H1 (cell line): ENCODE data around the gene PC. TPM values are rescaled to one million over a fixed set of nuclear protein-coding genes. Genes with fewer than 3 reads are reported as not detected.

Experiments used
- CTCF ChIA-PET: fragments of 300-600 bp; sonication (Branson Sonifier 250); formaldehyde crosslinking; loops from one replicate; lab custom pipeline; 2021; ENCODE audit not compliant: partially characterized antibody; lab: Charles Lee
- POLR2A ChIA-PET: fragments of 300-600 bp; sonication (Branson Sonifier 250); formaldehyde crosslinking; loops from one replicate; lab custom pipeline; 2021; ENCODE audit warnings: inconsistent platforms; ENCODE audit not compliant: partially characterized antibody; lab: Charles Lee
- DNase-seq, 2 experiments: peaks; one replicate each; pipeline versions ENCODE4 v3.0.0 to v3.0.0-alpha.2; 2010 to 2022; ENCODE audit warnings: low spot score in 2 of 2, low read depth in 1 of 2, mixed read lengths in 1 of 2
- FAIRE-seq: peaks from 2 replicates; lab custom pipeline; 2011; peaks lifted over from hg19 to GRCh38; lab: Jason Lieb, UNC
- H2AFZ ChIP-seq: 2 replicates; pipeline ENCODE4 v1.8.1; 2012; ENCODE audit warnings: low read length, inconsistent platforms
- H2AK5ac ChIP-seq: 2 replicates; pipeline ENCODE4 v1.6.1; 2013; ENCODE audit warnings: low read depth, low read length
- H2BK120ac ChIP-seq: replicated peaks from 2 replicates; pipeline ENCODE3; 2013; ENCODE audit warnings: low read depth, low read length, inconsistent platforms
- H2BK12ac ChIP-seq: 2 replicates; pipeline ENCODE4 v1.6.1; 2013; ENCODE audit warnings: low read depth, low read length
- H2BK15ac ChIP-seq: 2 replicates; pipeline ENCODE4 v1.6.1; 2013; ENCODE audit warnings: low read length
- H2BK20ac ChIP-seq: 2 replicates; pipeline ENCODE4 v1.6.1; 2013; ENCODE audit warnings: low read length
- H2BK5ac ChIP-seq: 2 replicates; pipeline ENCODE4 v1.6.1; 2013; ENCODE audit warnings: low read depth, low read length
- H3K14ac ChIP-seq: 2 replicates; pipeline ENCODE4 v1.6.1; 2013; ENCODE audit warnings: inconsistent platforms; ENCODE audit not compliant: insufficient read length
- H3K18ac ChIP-seq: 2 replicates; pipeline ENCODE4 v1.6.1; 2013; ENCODE audit warnings: low read length; ENCODE audit errors: extremely low read depth
- H3K23ac ChIP-seq: 2 replicates; pipeline ENCODE4 v1.6.1; 2013; ENCODE audit warnings: inconsistent platforms; ENCODE audit not compliant: insufficient read length
- H3K23me2 ChIP-seq: 2 replicates; pipeline ENCODE4 v1.6.1; 2013; ENCODE audit warnings: low read depth, low read length
- H3K27ac ChIP-seq: 2 replicates; pipeline ENCODE4 v1.6.1; 2011; ENCODE audit warnings: low read depth, low read length, inconsistent platforms
- H3K27me3 ChIP-seq, 4 experiments: replicated peaks in 1 of 4; 1 replicate in 1 of 4; 2 replicates in 3 of 4; pipeline versions ENCODE4 v1.6.1 to v1.8.1; 2011 to 2013; ENCODE audit warnings: low read length in 3 of 4, mild to moderate bottlenecking in 3 of 4, inconsistent platforms in 2 of 4, mixed read lengths in 2 of 4, moderate library complexity in 1 of 4; ENCODE audit not compliant: control insufficient read depth in 3 of 4, insufficient read depth in 3 of 4; ENCODE audit errors: extremely low read depth in 1 of 4
- H3K36me3 ChIP-seq, 4 experiments: 2 replicates each; pipeline versions ENCODE4 v1.6.1 to v1.8.1; 2011 to 2013; ENCODE audit warnings: mild to moderate bottlenecking in 4 of 4, low read length in 3 of 4, moderate library complexity in 2 of 4, control low read depth in 1 of 4, inconsistent platforms in 1 of 4; ENCODE audit not compliant: insufficient read depth in 4 of 4, control insufficient read depth in 2 of 4
- H3K4ac ChIP-seq: replicated peaks from 2 replicates; pipeline ENCODE3; 2013; ENCODE audit warnings: low read length, low read depth, mixed read lengths, inconsistent platforms; ENCODE audit not compliant: insufficient read length
- H3K4me1 ChIP-seq, 4 experiments: replicated peaks in 1 of 4; 1 replicate in 1 of 4; 2 replicates in 3 of 4; pipeline versions ENCODE4 v1.6.1 to v1.8.1; 2011 to 2013; ENCODE audit warnings: low read length in 3 of 4, inconsistent platforms in 2 of 4, mixed read lengths in 1 of 4; ENCODE audit not compliant: insufficient read depth in 4 of 4, control insufficient read depth in 3 of 4
- H3K4me2 ChIP-seq, 2 experiments: 2 replicates each; pipeline versions ENCODE4 v1.6.1 to v1.8.1; 2011 to 2013; ENCODE audit warnings: low read depth in 2 of 2, low read length in 2 of 2, control low read depth in 1 of 2, inconsistent platforms in 1 of 2, mild to moderate bottlenecking in 1 of 2; ENCODE audit not compliant: insufficient read depth in 1 of 2
- H3K4me3 ChIP-seq, 4 experiments: fragments of 200-600, 300-600 bp in 1 of 4; sonication (generic), shearing (Covaris generic), sonication (Bioruptor Twin) in 1 of 4; 2 replicates each; pipeline versions ENCODE4 v1.5.1 to v1.8.1; 2011 to 2016; ENCODE audit warnings: low read length in 4 of 4, low read depth in 3 of 4, control low read depth in 2 of 4, inconsistent platforms in 2 of 4, mild to moderate bottlenecking in 2 of 4, mixed read lengths in 1 of 4, moderate library complexity in 1 of 4; ENCODE audit not compliant: insufficient read depth in 2 of 4; ENCODE audit errors: extremely low read depth in 1 of 4
- H3K56ac ChIP-seq: replicated peaks from 2 replicates; pipeline ENCODE3; 2013; ENCODE audit warnings: low read depth, mild to moderate bottlenecking, mixed read lengths, low read length, inconsistent platforms; ENCODE audit not compliant: insufficient read length
- H3K79me1 ChIP-seq: 2 replicates; pipeline ENCODE4 v1.6.1; 2013; ENCODE audit warnings: low read depth, low read length, control low read depth
- H3K79me2 ChIP-seq, 2 experiments: 2 replicates each; pipeline versions ENCODE4 v1.6.1 to v1.8.1; 2012 to 2013; ENCODE audit warnings: low read length in 2 of 2, mild to moderate bottlenecking in 2 of 2, inconsistent platforms in 1 of 2; ENCODE audit not compliant: insufficient read depth in 2 of 2, control insufficient read depth in 1 of 2
- H3K9ac ChIP-seq, 4 experiments: replicated peaks in 1 of 4; 1 replicate in 1 of 4; 2 replicates in 3 of 4; pipeline versions ENCODE4 v1.6.1 to v1.8.1; 2011 to 2013; ENCODE audit warnings: low read depth in 3 of 4, low read length in 3 of 4, control low read depth in 2 of 4, mild to moderate bottlenecking in 2 of 4, moderate library complexity in 2 of 4, inconsistent platforms in 1 of 4; ENCODE audit errors: extremely low read depth in 1 of 4
- H3K9me3 ChIP-seq, 2 experiments: 2 replicates each; pipeline versions ENCODE4 v1.6.1 to v1.8.1; 2012 to 2013; ENCODE audit warnings: mild to moderate bottlenecking in 2 of 2, moderate library complexity in 2 of 2, control low read depth in 1 of 2, inconsistent platforms in 1 of 2, low read depth in 1 of 2, low read length in 1 of 2, mixed read lengths in 1 of 2; ENCODE audit not compliant: insufficient read depth in 2 of 2
- H4K20me1 ChIP-seq, 2 experiments: replicated peaks in 1 of 2; 2 replicates each; pipeline versions ENCODE3 to v1.8.1; 2011 to 2013; ENCODE audit warnings: inconsistent platforms in 2 of 2, low read length in 2 of 2, mild to moderate bottlenecking in 1 of 2; ENCODE audit not compliant: insufficient read depth in 2 of 2, control insufficient read depth in 1 of 2
- H4K5ac ChIP-seq: 2 replicates; pipeline ENCODE4 v1.6.1; 2013; ENCODE audit warnings: low read length, low read depth, mixed read lengths, inconsistent platforms; ENCODE audit not compliant: insufficient read length
- H4K8ac ChIP-seq: 2 replicates; pipeline ENCODE4 v1.8.0; 2013; ENCODE audit warnings: mild to moderate bottlenecking, moderate library complexity, low read length, inconsistent platforms; ENCODE audit not compliant: insufficient read depth; ENCODE audit errors: extremely low read depth
- H4K91ac ChIP-seq: replicated peaks from 2 replicates; pipeline ENCODE3; 2013; ENCODE audit warnings: low read length, mixed read lengths, inconsistent platforms; ENCODE audit not compliant: insufficient read length
- CTCF ChIP-seq, 3 experiments: IDR thresholded peaks; 1 replicate in 2 of 3; 2 replicates in 1 of 3; pipeline versions ENCODE4 v1.5.1 to v1.6.1; 2011; ENCODE audit warnings: low read length in 3 of 3, mild to moderate bottlenecking in 3 of 3, inconsistent platforms in 2 of 3, low read depth in 1 of 3, moderate library complexity in 1 of 3; ENCODE audit not compliant: insufficient read depth in 1 of 3; ENCODE audit errors: control extremely low read depth in 1 of 3
- GABPA ChIP-seq: IDR thresholded peaks from 2 replicates; pipeline ENCODE4 v1.6.1; 2011; ENCODE audit warnings: mild to moderate bottlenecking, low read length, moderate library complexity, borderline replicate concordance; ENCODE audit not compliant: insufficient read depth
- HDAC2 ChIP-seq, 2 experiments: fragments of 300-600 bp in 1 of 2; sonication (generic) in 1 of 2; IDR thresholded peaks; 2 replicates each; pipeline ENCODE4 v1.6.1; 2011 to 2012; ENCODE audit warnings: low read depth in 2 of 2, low read length in 2 of 2, mild to moderate bottlenecking in 2 of 2, moderate library complexity in 2 of 2, borderline replicate concordance in 1 of 2, inconsistent platforms in 1 of 2
- JUN ChIP-seq: IDR thresholded peaks from 2 replicates; pipeline ENCODE4 v1.6.1; 2011; ENCODE audit warnings: low read depth, mild to moderate bottlenecking, improper control_type of control experiment, low read length
- NANOG ChIP-seq: IDR thresholded peaks from 2 replicates; pipeline ENCODE4 v1.6.1; 2011; ENCODE audit warnings: low read length, low read depth, mild to moderate bottlenecking, inconsistent platforms; ENCODE audit not compliant: insufficient read depth, poor library complexity, severe bottlenecking
- RAD21 ChIP-seq, 2 experiments: IDR thresholded peaks in 1 of 2; conservative IDR thresholded peaks in 1 of 2; 2 replicates each; pipeline ENCODE4 v1.6.1; 2011; ENCODE audit warnings: low read depth in 2 of 2, low read length in 2 of 2, improper control_type of control experiment in 1 of 2, inconsistent platforms in 1 of 2, mild to moderate bottlenecking in 1 of 2, moderate library complexity in 1 of 2
- RBBP5 ChIP-seq: IDR thresholded peaks from 2 replicates; pipeline ENCODE4 v1.7.1; 2012; ENCODE audit warnings: low read depth, mild to moderate bottlenecking, inconsistent platforms, low read length, moderate library complexity, borderline replicate concordance
- SP1 ChIP-seq: IDR thresholded peaks from 2 replicates; pipeline ENCODE4 v1.6.1; 2011; ENCODE audit warnings: low read depth, low read length
- SP2 ChIP-seq: IDR thresholded peaks from 2 replicates; pipeline ENCODE4 v1.6.1; 2012; ENCODE audit warnings: mild to moderate bottlenecking, low read length, inconsistent platforms
- WGBS, 2 experiments: shearing (Covaris generic) in 1 of 2; methylation state at CpG; one replicate each; pipeline versions ENCODE4 v1.1.6 to v1.1.7; 2013 to 2015; ENCODE audit warnings: low lambda C conversion rate in 2 of 2, mixed read lengths in 2 of 2, inconsistent platforms in 1 of 2, low coverage in 1 of 2, missing lambda C conversion rate in 1 of 2; ENCODE audit not compliant: insufficient replicate concordance in 2 of 2, insufficient coverage in 1 of 2, insufficient read length in 1 of 2; ENCODE audit errors: extremely low coverage in 1 of 2, missing lambda C conversion rate in 1 of 2; 5-methylcytosine and 5-hydroxymethylcytosine counted together
- polyA plus RNA-seq, 7 experiments: library from polyadenylated mRNA; depleted of rRNA in 3 of 7; stranded (reverse) in 5 of 7; unstranded in 2 of 7; fragments of >200 nt in 5 of 7; fragments of 200-250 nt in 2 of 7; gene quantifications; 1 replicate in 5 of 7; 2 replicates in 1 of 7; 4 replicates in 1 of 7; pipeline versions ENCODE4 v1.2.1 to v1.2.3, GENCODE V29; 2011 to 2013; ENCODE audit warnings: missing spikeins in 2 of 7, mixed read lengths in 2 of 7
- total RNA-seq: library from RNA; stranded (reverse); fragmentation: NEBNext Ultra II Directional; extraction: Animal tissue kit (Norgen Biotek cat#: 25700); gene quantifications from 2 replicates; pipeline ENCODE4 v1.2.1, GENCODE V29; 2021
- TF ChIP-seq, protein P1 (sequence below): IDR thresholded peaks from 2 replicates; pipeline ENCODE4 v1.6.1; 2012; ENCODE audit warnings: inconsistent platforms

Gene PC
- total and polyA plus RNA-seq, 2 of the 8 experiments (the other 6 are each of a cell fraction or from before 2014, with no cell fraction given) = 11.5 to 27.5 TPM

DNA sequence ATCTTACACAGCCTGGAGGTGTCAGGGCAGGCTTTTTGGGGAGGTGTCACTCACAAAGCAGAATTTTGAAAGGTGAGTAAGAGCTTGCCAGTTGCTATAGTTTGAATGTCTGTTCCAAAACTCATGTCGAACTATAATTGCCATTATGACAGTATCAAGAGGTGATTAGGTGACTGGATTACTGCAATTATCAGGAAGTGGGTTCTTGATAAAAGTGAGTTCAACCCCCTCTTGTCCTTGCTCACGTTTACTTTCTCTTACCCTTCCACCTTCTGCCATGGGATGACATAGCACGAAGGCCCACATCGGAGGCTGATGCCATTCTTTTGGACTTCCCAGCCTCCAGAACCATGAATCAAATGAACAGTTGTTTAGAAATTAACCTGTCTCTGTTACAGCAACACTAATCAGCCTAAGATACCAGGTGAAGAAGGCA, 12.2 kb upstream of the PC start:
- FAIRE-seq (no peak), DNase-seq (no peak)
- H3K4me2 ChIP-seq = no peak overlapping the region
- no peak overlapping the region for H3K14ac ChIP-seq
- no peak overlapping the region for H3K4ac ChIP-seq
- H2BK15ac ChIP-seq = no peak overlapping the region; the same call in 1 of the 2 replicates
- H2AK5ac ChIP-seq = no peak overlapping the region
- WGBS, 2 experiments = 84% methylated on average over 4 of the region's 4 CpGs; no CpG with 5 or more reads in 1 of the 2 experiments
- H3K27ac ChIP-seq = no peak overlapping the region
- H3K79me1 ChIP-seq = no peaks in the 10 kb centered on the region
- no peak overlapping the region for H3K18ac ChIP-seq
- no peaks in the 10 kb centered on the region for H3K27me3 ChIP-seq
- H2BK12ac ChIP-seq = no peak overlapping the region
- CTCF ChIA-PET = interaction anchor here (0.6 to 1.8 kb wide), 6 partner anchors 10 to 173 kb away, joined by 3 to 5 read pairs (median 4); no protein-coding TSS in a partner anchor
- no peak overlapping the region for H4K5ac ChIP-seq
- no peaks in the 10 kb centered on the region for H4K20me1 ChIP-seq
- no peak overlapping the region for H2AFZ ChIP-seq
- no peak overlapping the region for H2BK5ac ChIP-seq
- H3K36me3 ChIP-seq = no peaks in the 10 kb centered on the region
- no peak overlapping the region for H3K9ac ChIP-seq
- no peaks in the 10 kb centered on the region for H3K9me3 ChIP-seq
- H3K23ac ChIP-seq = no peak overlapping the region
- H3K23me2 ChIP-seq = no peaks in the 10 kb centered on the region
- no peak overlapping the region for H4K8ac ChIP-seq
- H3K56ac ChIP-seq = no peak overlapping the region
- H2BK120ac ChIP-seq = no peak overlapping the region
- no peak overlapping the region for H2BK20ac ChIP-seq
- H3K4me1 ChIP-seq = peaks cover 0 to 3% (median 0%) of the 10 kb centered on the region in 4 experiments; a peak in 1 of 7 replicates
- POLR2A ChIA-PET = interaction anchor here (2.5 kb wide), 1 partner anchor 11 kb away, joined by 7 read pairs; the partner anchor contains the start of gene PC
- no peak overlapping the region for H4K91ac ChIP-seq
- no peaks in the 10 kb centered on the region for H3K79me2 ChIP-seq
- H3K4me3 ChIP-seq = no peak overlapping the region
- TF ChIP-seq GABPA = no peak
- no peak for TF ChIP-seq HDAC2 (IDR thresholded peaks at IDR 0.05; ENCODE audit: borderline replicate concordance in 1 of 2, low read depth in 2 of 2, low read length in 2 of 2)
- TF ChIP-seq RBBP5 = no peak
- no peak for TF ChIP-seq CTCF (IDR thresholded peaks at IDR 0.05; ENCODE audit: control extremely low read depth in 1 of 3, insufficient read depth in 1 of 3, low read depth in 1 of 3, low read length in 3 of 3)
- no peak for TF ChIP-seq SP1
- no peak for TF ChIP-seq JUN
- TF ChIP-seq, protein P1, sequence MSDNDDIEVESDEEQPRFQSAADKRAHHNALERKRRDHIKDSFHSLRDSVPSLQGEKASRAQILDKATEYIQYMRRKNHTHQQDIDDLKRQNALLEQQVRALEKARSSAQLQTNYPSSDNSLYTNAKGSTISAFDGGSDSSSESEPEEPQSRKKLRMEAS = no peak
- TF ChIP-seq NANOG = no peak
- TF ChIP-seq SP2 = no peak
- TF ChIP-seq RAD21 (IDR thresholded peaks at IDR 0.05 in 1 of 2, conservative IDR thresholded peaks at IDR 0.05 in 1 of 2; ENCODE audit: low read depth in 2 of 2, low read length in 2 of 2) = no peak
